ENCODE results near the gene BANF2. TPM values are rescaled to one million over a fixed set of nuclear protein-coding genes. Genes with fewer than 3 reads are reported as not detected.
"Not testable (repeated sequence)": the region's sequence is repeated elsewhere in the genome, so short reads cannot be mapped to it uniquely, and the experiment has no call there.

The BANF2 gene
- total RNA-seq, 2 donors from 2014 or later = not detected

GRCh38 chr20:17704589-17705317 lies 5.0 kb downstream of the BANF2 start:
- DNase-seq (ENCODE audit: low spot score) = no peak
- Histone ChIP-seq H3K4me1 (peaks cover 0 to under 1% of the 10 kb centered on the region in 2 donors), H3K4me3 (no peak overlapping the region)

GRCh38 chr20:17705916-17706315 lies 6.2 kb downstream of the BANF2 start:
- Histone ChIP-seq H3K36me3 (no peaks in the 10 kb centered on the region), H3K4me3 (no peak overlapping the region), H3K4me1 (peaks cover 0 to 12% of the 10 kb centered on the region in 2 donors), H3K9me3 (no peaks in the 10 kb centered on the region), H3K27ac (no peak overlapping the region), H3K27me3 (no peaks in the 10 kb centered on the region)
- no peak for DNase-seq (ENCODE audit: low spot score)
- no peak for TF ChIP-seq CTCF (IDR thresholded peaks at IDR 0.05)

More at GRCh38 chr20:17704589-17705317, 5.0 kb downstream of the BANF2 start:
- H3K27me3 ChIP-seq = no peaks in the 10 kb centered on the region
- TF ChIP-seq CTCF (IDR thresholded peaks at IDR 0.05) = no peak
- no peaks in the 10 kb centered on the region for H3K36me3 ChIP-seq
- no peaks in the 10 kb centered on the region for H3K9me3 ChIP-seq
- no peak overlapping the region for H3K27ac ChIP-seq

GRCh38 chr20:17706632-17707031 lies 6.9 kb downstream of the BANF2 start:
- H3K27me3 ChIP-seq = no peaks in the 10 kb centered on the region
- no peaks in the 10 kb centered on the region for H3K9me3 ChIP-seq
- TF ChIP-seq CTCF (IDR thresholded peaks at IDR 0.05) = no peak
- no peak for DNase-seq (ENCODE audit: low spot score)
- peaks cover 0 to 14% of the 10 kb centered on the region in 2 donors for H3K4me1 ChIP-seq
- H3K27ac ChIP-seq = no peak overlapping the region
- no peak overlapping the region for H3K4me3 ChIP-seq
- no peaks in the 10 kb centered on the region for H3K36me3 ChIP-seq

- H3K27ac ChIP-seq; H3K36me3 ChIP-seq; DNase-seq (ENCODE audit: low spot score); H3K4me3 ChIP-seq; H3K27me3 ChIP-seq; H3K9me3 ChIP-seq: not testable (repeated sequence)
- H3K4me1 ChIP-seq = peaks cover 0 to 14% of the 10 kb centered on the region in 2 donors
Observed at GRCh38 chr20:17707951-17708350, 8.2 kb downstream of the BANF2 start.

GRCh38 chr20:17708675-17709360 lies 9.1 kb downstream of the BANF2 start:
- DNase-seq (ENCODE audit: low spot score) = no peak
- H3K4me3 ChIP-seq = no peak overlapping the region
- peaks cover 0 to 14% of the 10 kb centered on the region in 2 donors for H3K4me1 ChIP-seq
- no peak overlapping the region for H3K27ac ChIP-seq
- no peaks in the 10 kb centered on the region for H3K36me3 ChIP-seq
- H3K9me3 ChIP-seq = no peaks in the 10 kb centered on the region
- no peaks in the 10 kb centered on the region for H3K27me3 ChIP-seq
- no peak for TF ChIP-seq CTCF (IDR thresholded peaks at IDR 0.05)

All from right atrium auricular region (tissue), 2 donors.